Right hindlimb (tissue), 1 donor: ENCODE data around the gene FRMD4A.
A peak's percentile ranks its signal among the peaks of the same experiment; 100 is the strongest.

ENCODE experiments used
- DNase-seq: peaks from one replicate; pipeline ENCODE4 v3.0.0-alpha.2; 2018

FRMD4A gene

DNA sequence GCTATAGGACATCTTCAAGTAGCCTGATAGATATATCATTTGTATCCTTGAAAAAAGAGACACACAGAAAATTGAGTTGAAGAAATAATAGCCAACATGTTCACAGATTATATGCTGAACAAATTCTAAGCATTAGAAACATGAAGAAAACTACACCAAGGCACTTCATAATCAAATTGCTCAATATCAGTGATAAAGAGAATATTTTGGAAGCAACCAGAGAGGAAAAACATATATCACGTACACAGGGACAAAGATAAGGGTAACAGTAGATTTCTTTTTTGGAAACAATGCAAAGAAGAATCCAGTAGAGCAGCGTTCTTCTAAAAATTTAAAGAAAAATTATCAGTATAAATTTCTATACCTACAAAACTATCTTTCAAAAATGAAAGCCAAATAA lies 6.0 kb upstream of the FRMD4A start:
- DNase-seq, result no peak

DNA sequence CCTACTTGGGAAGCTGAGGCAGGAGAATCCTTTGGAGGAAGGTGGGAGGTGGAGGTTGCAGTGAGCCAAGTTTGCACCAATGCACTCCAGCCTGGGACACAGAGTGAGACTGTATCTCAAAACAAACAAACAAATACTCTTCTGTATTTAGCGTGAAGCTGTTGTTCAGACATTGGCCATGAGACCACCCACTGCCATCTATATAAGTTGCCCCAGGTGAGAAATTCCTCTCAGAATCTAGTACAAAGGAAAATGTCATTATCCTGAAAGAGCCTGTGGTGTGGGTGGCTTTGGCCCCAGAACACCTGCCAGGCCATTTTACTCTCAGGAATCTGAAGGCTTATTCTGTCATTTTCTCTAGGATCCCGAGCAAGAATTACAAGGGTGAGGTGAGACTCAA lies 4.0 kb upstream of the FRMD4A start:
- no peak for DNase-seq

DNA sequence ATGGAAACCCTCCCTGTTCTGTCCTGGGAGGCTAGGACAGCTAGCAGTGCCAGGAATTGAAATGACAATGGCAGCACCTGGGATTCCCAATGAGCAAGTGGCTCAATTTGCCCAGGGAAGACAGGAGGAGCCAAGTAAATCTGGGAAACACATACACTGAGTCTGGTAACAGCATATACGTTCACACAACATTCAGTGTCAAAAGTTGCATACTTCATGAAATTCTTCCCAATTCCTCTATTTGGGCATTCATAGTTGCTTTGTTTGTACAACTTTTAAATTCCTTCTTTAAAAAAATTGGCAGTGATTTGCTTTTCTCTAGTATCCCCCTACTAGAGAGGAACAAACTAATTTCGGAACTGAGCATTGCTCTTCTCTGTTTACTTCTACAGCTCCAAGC lies 2.9 kb upstream of the FRMD4A start:
- DNase-seq, result no peak

- DNase-seq, result peak; percentile 49
These were observed 2.2 kb upstream of the FRMD4A start for GRCh38 chr10:14332903-14333302.

GRCh38 chr10:14329746-14330173 lies 964 bp downstream of the FRMD4A start:
- peak; percentile 39 for DNase-seq

GRCh38 chr10:14328881-14329672 lies 1.6 kb downstream of the FRMD4A start:
- no peak for DNase-seq

- no peak for DNase-seq
These were observed 3.2 kb downstream of the FRMD4A start for GRCh38 chr10:14327527-14327926.

- DNase-seq, result no peak
These were observed 4.1 kb downstream of the FRMD4A start for GRCh38 chr10:14326581-14326980.

DNA sequence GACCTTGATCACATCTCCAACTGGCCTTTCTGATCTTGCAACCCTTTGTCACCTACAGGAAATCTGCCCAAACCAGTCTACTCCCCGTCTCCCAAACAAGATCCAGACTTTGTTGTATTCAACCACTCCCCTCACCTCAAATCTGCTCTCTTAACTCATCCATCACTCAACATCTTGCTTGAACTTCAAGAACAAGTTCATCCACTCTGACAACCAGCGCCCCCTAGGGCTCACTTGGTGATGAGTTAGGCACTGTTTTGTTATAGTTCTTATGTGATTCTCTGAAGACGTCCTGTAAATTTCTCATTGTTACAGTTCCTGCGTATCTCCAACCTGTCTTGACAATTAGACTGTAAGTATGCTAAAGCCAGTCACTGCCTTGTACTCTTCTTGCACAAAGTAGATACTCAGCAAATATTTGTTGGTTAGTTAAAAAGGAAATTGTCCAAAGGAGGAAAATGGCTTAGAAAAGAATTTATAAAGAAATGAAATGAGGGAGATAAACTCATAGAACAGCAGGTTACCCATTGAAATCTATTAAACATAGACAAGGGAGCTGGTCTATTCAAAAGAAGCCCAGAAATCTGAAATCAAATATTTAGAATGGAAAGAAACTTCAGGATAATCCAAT lies 5.3 kb downstream of the FRMD4A start:
- DNase-seq, result no peak

DNA sequence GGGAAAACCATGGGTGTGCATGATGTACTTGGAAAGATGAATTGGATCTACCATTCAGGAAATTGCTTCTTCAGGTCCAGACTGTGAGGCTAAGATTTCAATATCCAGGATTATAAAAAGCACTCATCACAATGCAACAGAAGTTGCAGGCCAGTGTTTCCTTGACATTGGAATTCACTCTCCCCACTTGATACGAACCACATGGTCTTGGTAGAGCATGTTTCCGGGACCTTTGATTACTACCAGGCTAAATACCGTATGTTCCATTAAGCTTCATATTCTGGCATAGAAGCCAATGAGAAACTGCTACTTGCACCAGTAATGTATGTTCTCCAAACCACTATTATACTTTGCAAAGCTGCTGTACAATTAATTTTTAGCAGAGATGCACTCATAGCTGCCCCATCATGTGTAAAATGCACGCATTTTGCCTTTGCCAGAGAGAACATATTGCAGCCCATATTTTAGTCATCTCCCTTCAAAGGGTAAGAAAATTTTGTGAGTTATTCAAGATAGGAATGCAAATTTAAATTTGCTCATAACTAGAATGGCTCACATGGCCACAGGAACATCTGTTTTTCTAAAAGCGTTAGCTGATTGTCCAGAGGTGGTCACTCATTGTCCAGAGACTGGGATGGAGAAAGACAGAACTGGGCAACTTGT lies 8.1 kb downstream of the FRMD4A start:
- DNase-seq, result no peak

DNA sequence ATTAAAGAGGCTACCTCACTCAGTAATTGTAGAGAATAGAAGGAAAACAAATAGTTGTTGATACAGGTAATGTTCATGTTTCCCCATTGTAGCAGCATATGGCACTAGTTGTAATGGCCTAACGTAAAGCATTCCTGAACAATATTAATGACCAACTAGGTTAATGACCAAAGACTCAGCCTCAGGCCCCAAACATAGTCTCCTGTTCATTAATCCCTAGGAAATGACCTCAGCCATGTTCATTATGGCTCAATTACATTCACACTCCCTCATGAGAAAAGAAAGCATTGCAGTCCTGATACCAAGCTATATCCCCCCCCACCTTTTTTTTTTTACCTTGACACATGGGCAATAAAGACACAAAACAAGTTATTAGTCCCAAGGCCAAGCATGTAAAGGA lies 12.7 kb downstream of the FRMD4A start:
- DNase-seq, result no peak

- no peak for DNase-seq
These were observed 18.7 kb downstream of the FRMD4A start for GRCh38 chr10:14312014-14312413.

DNA sequence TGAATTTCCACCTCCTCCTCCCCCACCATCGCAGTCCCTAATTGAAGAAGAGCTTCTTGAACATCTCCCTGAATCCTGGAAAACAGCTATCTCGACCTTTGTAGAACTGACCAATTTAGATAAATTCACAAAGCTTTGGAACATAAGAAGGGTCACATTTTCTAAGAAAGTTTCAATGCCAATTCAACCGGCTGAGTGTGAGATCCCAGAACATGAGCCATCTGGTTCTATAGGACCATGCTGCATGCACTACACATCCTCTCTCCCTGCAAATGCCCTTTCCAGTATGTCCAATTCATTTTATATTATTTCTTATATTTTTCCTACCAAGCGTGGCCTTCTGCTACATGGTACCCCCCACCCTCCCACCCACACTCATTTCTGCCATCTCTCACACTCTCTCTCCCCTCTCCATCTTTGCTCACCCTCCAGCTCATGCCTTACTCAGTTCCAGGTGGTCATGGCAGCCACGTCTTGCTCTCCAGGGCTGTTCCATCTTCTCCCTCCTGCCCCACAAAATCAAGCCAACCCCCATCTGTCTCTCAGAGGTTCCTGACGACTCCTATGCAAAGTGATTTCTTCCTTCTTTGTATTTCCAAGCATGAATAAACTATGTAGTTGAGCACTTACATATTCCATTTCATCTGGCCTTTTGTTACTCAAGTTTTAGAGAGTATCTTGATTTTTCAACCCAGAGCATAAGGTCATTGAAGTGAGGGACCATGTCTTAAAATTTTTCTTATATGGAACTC lies 19.3 kb downstream of the FRMD4A start:
- no peak for DNase-seq

DNA sequence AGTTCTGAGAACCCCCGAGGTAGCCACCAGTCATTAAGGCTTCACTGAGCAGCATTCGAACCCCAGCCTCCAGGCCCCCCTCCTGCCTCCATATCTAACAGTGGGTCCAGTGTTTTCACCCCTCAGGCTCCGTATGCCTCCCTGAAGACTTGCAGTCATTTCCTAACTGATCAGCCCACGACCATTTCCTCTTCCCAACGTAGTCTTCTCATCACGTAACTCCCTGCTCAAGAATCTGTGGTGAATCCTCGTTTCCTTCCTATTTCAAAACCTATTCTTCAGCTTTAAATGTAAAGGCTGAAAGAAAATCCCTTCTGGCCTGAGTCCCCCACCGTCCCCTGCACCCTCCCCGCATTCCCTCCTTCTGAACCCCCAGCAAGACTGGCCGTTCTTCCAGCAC lies 21.1 kb downstream of the FRMD4A start:
- no peak for DNase-seq

DNA sequence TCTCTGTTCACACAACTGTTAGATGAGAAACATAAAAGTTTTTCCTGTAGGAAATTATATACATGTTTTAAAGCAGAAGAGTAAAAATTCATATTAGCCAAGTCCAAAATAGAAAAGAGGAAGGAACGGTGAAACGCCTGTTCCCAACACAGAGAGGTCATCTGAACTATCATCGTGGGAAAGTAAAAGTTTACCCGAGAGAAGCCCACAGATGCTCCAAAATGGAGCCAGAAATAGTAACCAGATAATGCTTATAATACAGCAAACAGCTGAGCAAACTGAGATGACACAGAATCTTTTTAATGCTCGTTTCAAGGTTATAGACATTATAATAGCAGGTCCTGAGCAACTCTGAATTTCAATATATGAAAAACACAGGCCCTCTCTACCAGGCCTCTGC lies 24.5 kb downstream of the FRMD4A start:
- no peak for DNase-seq

DNA sequence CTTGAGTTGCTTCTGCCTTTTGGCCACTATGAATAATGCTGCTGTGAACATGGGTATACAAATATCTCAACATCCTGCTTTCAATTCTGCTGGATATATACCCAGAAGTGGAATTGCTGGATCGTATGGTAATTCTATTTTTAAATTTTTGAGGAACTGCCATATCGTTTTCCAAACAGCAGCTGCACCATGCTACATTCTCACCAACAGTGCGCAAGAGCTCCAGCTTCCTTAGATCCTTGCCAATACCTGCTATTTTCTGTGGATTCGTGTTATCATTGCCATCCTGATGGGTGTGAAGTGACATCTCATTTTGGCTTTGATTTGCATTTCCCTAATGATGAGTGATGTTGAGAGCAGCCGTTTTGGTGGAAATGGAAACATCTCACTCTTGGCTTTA lies 26.7 kb downstream of the FRMD4A start:
- no peak for DNase-seq

DNA sequence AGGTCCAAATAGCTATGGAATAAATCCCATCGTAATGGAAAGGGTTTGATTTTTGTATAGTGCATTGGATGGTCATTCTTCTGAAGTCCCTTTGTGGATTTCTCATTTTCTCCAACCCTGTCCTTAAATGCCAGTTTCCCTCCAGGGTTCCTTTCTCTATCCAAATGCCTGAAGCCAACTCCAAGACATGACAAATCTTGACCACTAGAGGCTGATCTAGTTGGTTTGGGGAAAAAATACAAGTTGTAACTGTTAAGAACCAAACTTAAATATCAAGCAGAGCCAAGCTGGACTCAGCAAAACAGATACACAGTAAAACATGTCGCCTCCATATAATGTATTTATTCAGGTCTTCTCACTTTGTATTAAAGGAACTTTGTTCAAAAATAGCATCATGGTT lies 28.7 kb downstream of the FRMD4A start:
- no peak for DNase-seq

DNA sequence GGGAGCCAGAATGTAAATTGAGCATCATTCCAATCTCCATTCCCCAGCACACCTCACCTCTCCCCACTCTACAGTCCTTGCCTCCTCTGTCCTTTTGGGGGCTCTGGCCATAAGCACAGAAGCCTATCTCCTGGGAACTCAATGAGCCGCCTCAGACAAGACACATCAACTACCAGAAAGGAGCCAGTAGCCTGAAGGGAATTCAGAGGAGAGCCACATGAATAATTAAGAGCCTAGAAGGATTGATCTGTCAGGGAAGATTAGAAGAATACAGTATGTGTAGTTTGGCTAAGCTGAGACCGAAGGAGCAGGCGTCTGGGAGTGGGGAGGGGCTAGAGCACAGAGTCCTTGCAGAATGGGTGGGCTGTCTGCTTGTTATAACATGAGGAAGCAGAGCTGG lies 31.2 kb downstream of the FRMD4A start:
- DNase-seq, result no peak

GRCh38 chr10:14296065-14296709 lies 34.5 kb downstream of the FRMD4A start:
- DNase-seq, result no peak

- DNase-seq, result no peak
These were observed 36.2 kb downstream of the FRMD4A start for GRCh38 chr10:14294347-14295059.

GRCh38 chr10:14293526-14293925 lies 37.2 kb downstream of the FRMD4A start:
- DNase-seq, result no peak

GRCh38 chr10:14291296-14291695 lies 39.4 kb downstream of the FRMD4A start:
- no peak for DNase-seq
